ENCODE results near the gene FXR1. TPM values are rescaled to one million over a fixed set of nuclear protein-coding genes. Genes with fewer than 3 reads are reported as not detected.
"Not testable (repeated sequence)": the region's sequence is repeated elsewhere in the genome, so short reads cannot be mapped to it uniquely, and the experiment has no call there.

The FXR1 gene
- total RNA-seq, 4 donors from 2014 or later: 14.2 to 106 (median 58.9) TPM

DNA sequence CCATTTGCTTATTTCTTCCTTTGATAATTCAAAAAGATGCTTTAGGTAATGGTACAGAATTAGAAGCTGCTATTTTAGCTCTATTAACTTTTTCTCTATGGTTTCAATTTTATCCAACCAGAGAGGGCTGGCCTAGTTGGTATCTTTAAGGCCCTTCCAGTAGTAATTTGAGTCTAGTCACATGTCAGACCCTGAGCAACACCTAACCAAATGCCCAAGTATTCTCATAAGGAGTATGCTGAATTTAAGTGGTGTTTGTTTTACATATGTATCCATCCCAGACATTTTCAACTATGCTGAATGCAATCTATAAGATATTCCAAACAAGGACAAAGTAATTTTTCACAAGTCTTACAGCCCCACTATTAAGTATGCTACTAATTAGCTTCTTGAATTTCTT, 67.5 kb downstream of the FXR1 start:
- Histone ChIP-seq H3K4me3 (no peak overlapping the region), H3K9me3 (no peaks in the 10 kb centered on the region), H3K27me3 (no peaks in the 10 kb centered on the region), H3K4me1 (peaks cover 0 to 6% (median 0%) of the 10 kb centered on the region in 4 donors), H3K36me3 (peaks cover 0 to 9% (median 3%) of the 10 kb centered on the region in 4 donors), H3K27ac (no peak overlapping the region)
- in situ Hi-C loops (cut with MboI; ENCODE audit: low pct_ligation_motif_present in 1 of 4, low pct_unique_long_range_greater_than_20kb in 1 of 4, low sequenced_read_pairs in 3 of 4) (no loop called here), intact Hi-C loops (cut with DNase I; ENCODE audit: low total_unique reads) (loop anchor here (1.0 kb wide), 1 partner anchor 47 kb away; no protein-coding TSS in a partner anchor)
- no peak for DNase-seq
- TF ChIP-seq POLR2A (IDR thresholded peaks at IDR 0.05) (no peak), EP300 (IDR thresholded peaks at IDR 0.05; ENCODE audit: low read depth) (no peak), POLR2AphosphoS5 (IDR thresholded peaks at IDR 0.05) (no peak)
- TF ChIP-seq, protein P1, sequence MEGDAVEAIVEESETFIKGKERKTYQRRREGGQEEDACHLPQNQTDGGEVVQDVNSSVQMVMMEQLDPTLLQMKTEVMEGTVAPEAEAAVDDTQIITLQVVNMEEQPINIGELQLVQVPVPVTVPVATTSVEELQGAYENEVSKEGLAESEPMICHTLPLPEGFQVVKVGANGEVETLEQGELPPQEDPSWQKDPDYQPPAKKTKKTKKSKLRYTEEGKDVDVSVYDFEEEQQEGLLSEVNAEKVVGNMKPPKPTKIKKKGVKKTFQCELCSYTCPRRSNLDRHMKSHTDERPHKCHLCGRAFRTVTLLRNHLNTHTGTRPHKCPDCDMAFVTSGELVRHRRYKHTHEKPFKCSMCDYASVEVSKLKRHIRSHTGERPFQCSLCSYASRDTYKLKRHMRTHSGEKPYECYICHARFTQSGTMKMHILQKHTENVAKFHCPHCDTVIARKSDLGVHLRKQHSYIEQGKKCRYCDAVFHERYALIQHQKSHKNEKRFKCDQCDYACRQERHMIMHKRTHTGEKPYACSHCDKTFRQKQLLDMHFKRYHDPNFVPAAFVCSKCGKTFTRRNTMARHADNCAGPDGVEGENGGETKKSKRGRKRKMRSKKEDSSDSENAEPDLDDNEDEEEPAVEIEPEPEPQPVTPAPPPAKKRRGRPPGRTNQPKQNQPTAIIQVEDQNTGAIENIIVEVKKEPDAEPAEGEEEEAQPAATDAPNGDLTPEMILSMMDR (IDR thresholded peaks at IDR 0.05): no peak

DNA sequence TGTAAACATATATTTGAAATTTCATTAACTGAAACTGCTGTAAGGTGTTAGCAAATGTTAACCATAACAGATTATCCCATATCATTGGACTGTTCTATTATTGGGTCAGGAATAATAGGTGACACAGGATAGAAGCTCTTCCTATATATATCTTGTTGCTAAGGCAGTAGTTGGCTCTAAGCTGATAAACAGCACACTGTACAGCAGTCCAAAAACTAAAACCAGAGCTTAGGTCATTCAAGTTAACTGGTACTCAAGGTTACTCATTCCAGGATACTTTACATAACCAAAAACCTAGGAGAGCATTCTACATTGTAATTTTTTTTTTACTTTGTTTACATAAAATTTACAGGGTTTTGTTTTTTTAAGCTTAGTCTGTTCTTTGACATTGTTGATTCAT, 68.1 kb downstream of the FXR1 start:
- intact Hi-C loops (cut with DNase I; ENCODE audit: low total_unique reads): loop anchor here (1.0 kb wide), 1 partner anchor 47 kb away; no protein-coding TSS in a partner anchor
- Histone ChIP-seq H3K27me3 (no peaks in the 10 kb centered on the region), H3K4me1 (peaks cover 0 to 6% (median 0%) of the 10 kb centered on the region in 4 donors), H3K9me3 (no peaks in the 10 kb centered on the region), H3K36me3 (peaks cover 0 to 13% (median 6%) of the 10 kb centered on the region in 4 donors), H3K27ac (no peak overlapping the region), H3K4me3 (no peak overlapping the region)
- DNase-seq: no peak
- TF ChIP-seq, protein P1 (IDR thresholded peaks at IDR 0.05): no peak
- no peak for TF ChIP-seq POLR2AphosphoS5 (IDR thresholded peaks at IDR 0.05)
- no peak for TF ChIP-seq EP300 (IDR thresholded peaks at IDR 0.05; ENCODE audit: low read depth)
- no peak for TF ChIP-seq POLR2A (IDR thresholded peaks at IDR 0.05)
- in situ Hi-C loops (cut with MboI; ENCODE audit: low pct_ligation_motif_present in 1 of 4, low pct_unique_long_range_greater_than_20kb in 1 of 4, low sequenced_read_pairs in 3 of 4): no loop called here

DNA sequence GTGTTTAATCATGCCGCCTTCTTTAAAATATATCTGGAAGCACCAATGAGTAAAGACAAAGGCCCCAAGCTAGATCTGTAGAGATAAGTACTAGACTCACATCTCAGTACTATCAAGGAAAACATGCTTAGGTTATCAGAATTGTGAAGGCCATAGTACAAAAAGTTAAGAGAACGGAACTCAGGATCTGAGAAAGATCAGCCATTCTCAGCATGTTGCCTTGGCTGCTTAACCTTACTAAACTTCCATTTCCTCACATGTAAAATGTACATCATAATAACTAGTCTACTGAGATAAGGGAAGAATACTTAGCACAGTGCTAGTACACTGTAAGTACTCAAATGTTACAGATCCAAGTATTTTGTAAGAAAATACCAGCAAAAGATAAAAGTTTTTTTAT, 69.4 kb downstream of the FXR1 start:
- TF ChIP-seq, protein P1 (IDR thresholded peaks at IDR 0.05): no peak
- TF ChIP-seq EP300 (IDR thresholded peaks at IDR 0.05; ENCODE audit: low read depth): no peak
- TF ChIP-seq POLR2AphosphoS5 (IDR thresholded peaks at IDR 0.05): no peak
- no peak for TF ChIP-seq POLR2A (IDR thresholded peaks at IDR 0.05)
- Histone ChIP-seq H3K27me3 (no peaks in the 10 kb centered on the region), H3K27ac (no peak overlapping the region), H3K36me3 (peaks cover 0 to 16% (median 8%) of the 10 kb centered on the region in 4 donors), H3K9me3 (no peaks in the 10 kb centered on the region), H3K4me3 (no peak overlapping the region), H3K4me1 (peaks cover 0 to 10% (median 0%) of the 10 kb centered on the region in 4 donors)
- intact Hi-C loops (cut with DNase I; ENCODE audit: low total_unique reads) (no loop called here), in situ Hi-C loops (cut with MboI; ENCODE audit: low pct_ligation_motif_present in 1 of 4, low pct_unique_long_range_greater_than_20kb in 1 of 4, low sequenced_read_pairs in 3 of 4) (no loop called here)
- no peak for DNase-seq
- 99 to 100% methylated on average over 1 to 2 of the region's 2 CpGs for WGBS, 2 donors (ENCODE audit: low coverage in 1 of 2)

DNA sequence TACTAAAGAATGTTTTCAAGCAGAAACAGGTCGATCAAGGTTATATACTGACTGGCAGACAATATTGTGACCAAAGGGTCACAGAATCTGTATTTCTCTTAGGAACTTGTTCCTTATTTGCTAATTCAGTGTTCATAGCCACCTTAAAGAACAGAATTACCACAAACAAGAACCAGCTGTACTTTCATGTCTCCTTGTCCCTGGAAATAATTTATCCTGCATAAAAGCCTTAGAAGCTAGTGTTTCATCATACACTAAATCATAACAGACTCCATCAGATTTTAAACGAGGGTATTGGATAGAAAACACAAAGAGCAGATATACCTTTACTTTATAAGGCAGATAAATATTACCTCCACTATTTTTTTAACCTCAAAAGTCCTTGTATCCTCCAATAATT, 70.7 kb downstream of the FXR1 start:
- no peak for DNase-seq
- WGBS, 2 donors (ENCODE audit: low coverage in 1 of 2): 56% methylated on average over 2 of the region's 2 CpGs
- Histone ChIP-seq H3K27ac (no peak overlapping the region), H3K4me1 (peaks cover 0 to 14% (median 0%) of the 10 kb centered on the region in 4 donors), H3K27me3 (no peaks in the 10 kb centered on the region), H3K4me3 (no peak overlapping the region), H3K36me3 (peaks cover 0 to 16% (median 8%) of the 10 kb centered on the region in 4 donors), H3K9me3 (no peaks in the 10 kb centered on the region)
- intact Hi-C loops (cut with DNase I; ENCODE audit: low total_unique reads): no loop called here
- in situ Hi-C loops (cut with MboI; ENCODE audit: low pct_ligation_motif_present in 1 of 4, low pct_unique_long_range_greater_than_20kb in 1 of 4, low sequenced_read_pairs in 3 of 4): no loop called here
- no peak for TF ChIP-seq EP300 (IDR thresholded peaks at IDR 0.05; ENCODE audit: low read depth)
- TF ChIP-seq POLR2AphosphoS5 (IDR thresholded peaks at IDR 0.05): no peak
- TF ChIP-seq POLR2A (IDR thresholded peaks at IDR 0.05): no peak
- TF ChIP-seq, protein P1 (IDR thresholded peaks at IDR 0.05): no peak

DNA sequence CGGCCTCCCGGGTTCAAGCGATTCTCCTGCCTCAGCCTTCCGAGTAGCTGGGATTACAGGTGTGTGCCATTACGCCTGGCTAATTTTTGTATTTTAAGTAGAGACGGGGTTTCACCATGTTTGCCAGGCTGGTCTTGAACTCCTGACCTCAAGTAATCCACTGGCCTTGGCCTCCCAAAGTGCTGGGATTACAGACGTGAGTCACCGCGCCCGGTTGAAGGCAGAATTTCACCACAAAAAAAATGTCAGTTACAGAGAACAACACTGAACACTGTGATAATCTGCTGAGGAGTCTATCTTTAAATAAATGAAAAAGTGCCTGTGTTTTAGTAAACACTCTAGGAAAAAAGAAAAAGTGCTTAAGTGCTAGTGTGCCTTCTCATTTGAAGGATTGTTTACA, 73.9 kb downstream of the FXR1 start:
- in situ Hi-C loops (cut with MboI; ENCODE audit: low pct_ligation_motif_present in 1 of 4, low pct_unique_long_range_greater_than_20kb in 1 of 4, low sequenced_read_pairs in 3 of 4): not testable (repeated sequence)
- peaks cover 0 to 16% (median 8%) of the 10 kb centered on the region in 4 donors for H3K36me3 ChIP-seq
- 85 to 91% methylated on average over 8 to 10 of the region's 10 CpGs for WGBS, 2 donors (ENCODE audit: low coverage in 1 of 2)

More for the DNA sequence above, 73.9 kb downstream of the FXR1 start:
- DNase-seq; intact Hi-C loops (cut with DNase I; ENCODE audit: low total_unique reads); H3K4me3 ChIP-seq; H3K27me3 ChIP-seq; H3K27ac ChIP-seq; H3K9me3 ChIP-seq: not testable (repeated sequence)
- peaks cover 0 to 25% (median 5%) of the 10 kb centered on the region in 4 donors for H3K4me1 ChIP-seq
